ENCODE results near the gene ARHGAP9.
"Not testable (repeated sequence)": the region's sequence is repeated elsewhere in the genome, so short reads cannot be mapped to it uniquely, and the experiment has no call there.

ARHGAP9 gene

DNA sequence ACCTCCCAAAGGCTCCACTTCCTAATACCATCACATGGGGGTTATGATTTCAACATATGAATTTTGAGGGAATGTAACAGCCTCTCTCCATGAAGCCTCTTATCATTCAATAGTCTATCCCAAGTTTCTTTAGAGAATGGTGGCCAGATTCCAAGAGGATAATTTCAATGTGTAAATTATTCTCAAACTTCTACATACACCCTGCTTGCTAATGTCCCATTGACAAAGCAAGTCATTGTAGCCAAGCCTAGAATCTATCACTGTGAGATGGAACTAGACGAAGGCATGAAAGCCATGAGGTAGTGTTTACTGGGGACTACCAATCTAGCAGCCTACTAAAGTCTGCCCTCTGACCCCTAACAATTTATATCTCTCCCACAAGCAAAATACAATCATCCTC lies 41.3 kb downstream of the ARHGAP9 start:
- DNase-seq (ENCODE audit: low read depth in 2 of 2), result no peak

DNA sequence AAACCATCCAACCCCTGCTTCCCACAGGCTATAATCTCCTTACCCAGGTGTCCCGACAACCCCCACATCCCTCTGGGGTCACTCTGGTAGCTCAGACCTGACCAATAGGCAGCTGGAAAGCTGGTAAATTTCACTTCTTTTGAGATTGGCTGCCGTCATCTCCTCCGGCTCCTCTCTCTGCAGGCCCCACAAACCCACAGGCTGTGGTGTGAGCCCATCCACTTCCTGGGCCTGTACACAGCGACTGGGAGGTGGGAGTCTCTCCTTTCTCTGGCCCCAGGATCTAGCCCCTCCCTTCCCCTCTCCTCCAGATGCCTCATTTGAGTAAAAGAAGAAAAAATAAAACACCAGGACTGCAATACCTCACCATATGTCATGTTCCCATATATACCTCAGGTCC lies 44.4 kb downstream of the ARHGAP9 start:
- DNase-seq (ENCODE audit: low read depth in 2 of 2), result no peak

- DNase-seq (ENCODE audit: low read depth in 2 of 2), result no peak
Measured at GRCh38 chr12:57434517-57435223, 45.0 kb downstream of the ARHGAP9 start, which contains the start of gene INHBC. INHBC (plus strand) TSS chr12:57434784; CDS start chr12:57434887, 103 bp downstream.

- DNase-seq (ENCODE audit: low read depth in 2 of 2), result no peak
Measured at GRCh38 chr12:57433370-57433769, 46.3 kb downstream of the ARHGAP9 start.

DNA sequence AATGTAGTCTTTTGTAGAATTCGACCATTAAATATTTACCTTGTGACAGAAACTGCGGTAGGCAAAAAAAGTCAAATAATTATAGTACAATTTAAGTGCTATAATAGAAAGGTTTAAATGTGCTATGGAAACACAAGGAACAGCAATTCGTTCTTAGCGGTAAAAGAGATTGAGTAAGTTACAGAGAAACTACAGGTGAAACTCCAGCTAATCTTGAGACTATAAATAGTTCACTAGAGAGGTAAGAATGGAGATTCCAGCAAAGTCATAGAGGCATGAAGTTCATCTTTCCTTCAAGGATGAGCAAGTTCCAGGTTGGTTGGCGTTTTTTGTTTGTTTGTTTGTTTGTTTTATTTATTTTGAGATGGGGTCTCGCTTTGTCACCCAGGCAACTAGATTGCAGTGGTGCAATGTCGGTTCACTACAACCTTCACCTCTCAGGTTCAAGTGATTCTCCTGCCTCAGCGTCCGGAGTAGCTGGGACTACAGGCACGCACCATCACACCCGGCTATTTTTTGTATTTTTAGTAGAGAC lies 47.9 kb downstream of the ARHGAP9 start:
- no peak for DNase-seq (ENCODE audit: low read depth in 2 of 2)

- peak; percentile 88 to 94 for DNase-seq (ENCODE audit: low read depth in 2 of 2)
Measured at GRCh38 chr12:57430931-57431566, 48.6 kb downstream of the ARHGAP9 start, which contains the start of gene R3HDM2. R3HDM2 (minus strand) TSS chr12:57431043; CDS start chr12:57310428, 120,615 bp downstream.

DNA sequence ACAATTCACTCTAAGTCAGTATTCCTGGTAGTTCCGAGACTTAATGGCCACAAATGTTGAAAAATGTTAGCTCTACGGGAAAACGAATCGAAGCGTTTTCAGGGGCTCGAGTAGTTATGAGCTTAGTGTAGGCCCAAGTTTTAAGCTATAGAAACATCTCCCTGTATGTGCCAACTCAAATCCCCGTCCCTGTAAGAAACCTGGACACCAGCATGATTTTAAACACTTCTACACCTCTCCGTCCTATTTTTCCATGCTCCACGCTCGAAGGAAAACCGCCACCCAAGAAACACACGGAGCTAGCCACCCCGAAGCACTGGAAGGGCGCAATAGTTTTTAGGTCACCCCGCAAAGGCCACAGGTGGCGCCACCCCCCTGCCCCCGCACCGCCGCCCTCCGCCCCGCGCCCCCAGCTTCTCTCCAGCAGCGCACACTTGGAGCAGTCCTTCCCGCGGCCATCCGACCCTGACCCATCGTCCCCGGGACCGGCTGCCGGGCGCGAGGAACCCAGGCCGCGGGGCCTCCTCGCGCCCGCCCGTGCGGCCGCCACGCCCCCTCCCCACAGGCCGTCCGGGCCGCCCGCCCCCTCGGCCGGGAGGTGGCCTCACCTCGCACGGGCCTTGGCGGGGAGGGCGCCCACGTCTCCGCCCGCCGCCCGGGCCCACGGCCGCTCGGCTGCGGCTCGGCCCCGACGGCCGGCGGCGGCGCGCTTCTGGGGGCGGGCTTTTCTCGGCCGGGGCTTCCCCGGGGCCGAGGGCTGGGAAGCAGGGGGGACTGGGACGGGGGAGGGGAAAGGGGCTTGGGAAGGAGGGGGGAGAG lies 49.3 kb downstream of the ARHGAP9 start:
- no peak for DNase-seq (ENCODE audit: low read depth in 2 of 2)

GRCh38 chr12:57429473-57430111 lies 50.1 kb downstream of the ARHGAP9 start:
- no peak for DNase-seq (ENCODE audit: low read depth in 2 of 2)

DNA sequence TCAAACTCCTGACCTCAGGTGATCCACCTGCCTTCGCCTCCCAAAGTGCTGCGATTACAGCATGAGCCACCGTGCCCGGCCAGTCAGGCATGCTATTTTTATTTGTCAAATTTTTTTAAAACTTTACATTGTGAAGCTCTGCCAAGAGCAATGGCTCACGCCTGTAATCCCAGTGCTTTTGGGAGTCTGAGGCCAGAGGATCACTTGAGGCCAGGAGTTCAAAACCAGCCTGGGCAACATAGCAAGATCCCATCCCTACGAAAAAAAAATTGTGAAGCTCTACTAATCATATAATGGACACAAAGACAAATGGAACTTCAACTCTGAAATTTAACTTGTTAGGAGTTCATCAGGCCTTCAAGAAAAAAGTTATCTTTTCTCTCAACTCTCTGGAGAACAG lies 50.7 kb downstream of the ARHGAP9 start:
- DNase-seq (ENCODE audit: low read depth in 2 of 2), result no peak

DNA sequence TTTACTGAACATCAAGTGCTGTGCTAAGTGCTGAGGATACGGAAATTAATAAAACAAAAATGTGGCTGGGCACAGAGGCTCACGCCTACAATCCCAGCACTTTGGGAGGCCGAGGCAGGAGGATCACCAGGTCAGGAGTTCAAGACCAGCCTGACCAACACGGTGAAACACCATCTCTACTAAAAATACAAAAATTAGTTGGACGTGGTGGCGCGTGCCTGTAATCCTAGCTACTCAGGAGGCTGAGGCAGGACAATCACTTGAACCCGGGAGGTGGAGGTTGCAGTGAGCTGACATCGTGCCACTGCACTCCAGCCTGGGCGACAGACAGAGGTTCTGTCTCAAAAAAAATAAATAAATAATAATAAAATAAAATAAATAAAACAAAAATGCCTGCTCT lies 52.7 kb downstream of the ARHGAP9 start:
- not testable (repeated sequence) for DNase-seq (ENCODE audit: low read depth in 2 of 2)
